Skeletal muscle satellite cell (primary cell): ENCODE data around the gene CNPY2.
"Not testable (repeated sequence)": the region's sequence is repeated elsewhere in the genome, so short reads cannot be mapped to it uniquely, and the experiment has no call there.

Source experiments
- H3K27me3 ChIP-seq: 2 replicates; pipeline ENCODE4 v1.7.0; 2013; ENCODE audit warnings: low read length; ENCODE audit not compliant: control insufficient read depth, insufficient read depth
- H3K36me3 ChIP-seq: 2 replicates; pipeline ENCODE4 v1.7.0; 2013; ENCODE audit warnings: mild to moderate bottlenecking, control low read depth, low read length; ENCODE audit not compliant: insufficient read depth
- H3K4me1 ChIP-seq: 2 replicates; pipeline ENCODE4 v1.7.0; 2013; ENCODE audit warnings: low read length; ENCODE audit not compliant: control insufficient read depth, insufficient read depth
- H3K4me2 ChIP-seq: 2 replicates; pipeline ENCODE4 v1.7.0; 2013; ENCODE audit warnings: mild to moderate bottlenecking, low read length
- H3K4me3 ChIP-seq: 2 replicates; pipeline ENCODE4 v1.7.0; 2013; ENCODE audit warnings: low read length
- H3K9ac ChIP-seq: 2 replicates; pipeline ENCODE4 v1.7.0; 2013; ENCODE audit warnings: mild to moderate bottlenecking, low read depth, low read length, moderate library complexity
- H3K9me3 ChIP-seq: replicated peaks from 2 replicates; pipeline ENCODE4 v1.7.0; 2013; ENCODE audit warnings: mild to moderate bottlenecking, control low read depth, low read length

The CNPY2 gene

DNA sequence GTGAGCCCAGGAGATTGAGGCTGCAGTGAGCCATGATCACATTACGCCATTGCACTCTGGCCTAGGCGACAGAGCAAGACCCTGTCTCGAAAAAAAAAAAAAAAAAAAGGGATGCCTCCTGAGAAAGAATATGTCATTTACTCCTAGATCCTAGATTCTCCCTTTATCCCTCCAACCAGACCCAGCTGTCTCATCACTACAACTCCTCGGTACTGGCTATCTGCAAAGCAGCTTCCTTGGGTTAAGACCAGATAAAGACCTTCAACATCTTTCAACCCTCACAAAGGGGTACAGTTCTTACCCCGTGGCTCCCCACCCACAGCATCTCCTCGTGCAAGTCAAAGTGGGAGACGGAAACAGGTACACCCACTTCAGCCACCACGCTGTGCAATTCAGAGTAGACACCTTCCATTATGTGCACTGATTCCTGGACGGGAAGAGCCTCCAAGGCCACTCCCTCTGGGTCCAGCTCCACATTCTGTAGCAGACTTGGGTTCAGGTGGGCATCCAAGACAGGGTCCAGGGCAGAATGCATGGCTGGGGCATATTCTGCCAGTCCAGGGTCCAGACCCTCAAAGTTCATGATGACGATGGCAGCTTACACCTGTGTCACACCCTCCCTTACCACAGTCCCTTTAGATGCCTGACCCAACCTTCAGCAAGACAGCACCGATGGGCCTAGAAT, 16.9 kb upstream of the CNPY2 start:
- H3K27me3 ChIP-seq: no peaks in the 10 kb centered on the region
- peaks cover 14% of the 10 kb centered on the region for H3K4me1 ChIP-seq
- H3K4me2 ChIP-seq: peak overlapping the region; percentile 90
- peak overlapping the region; percentile 90 for H3K9ac ChIP-seq
- H3K36me3 ChIP-seq: peaks cover 5% of the 10 kb centered on the region
- H3K4me3 ChIP-seq: peak overlapping the region; percentile 73
- H3K9me3 ChIP-seq: no peaks in the 10 kb centered on the region

GRCh38 chr12:56330936-56331490, 15.2 kb upstream of the CNPY2 start:
- Histone ChIP-seq H3K9ac (no peak overlapping the region), H3K4me3 (no peak overlapping the region), H3K27me3 (no peaks in the 10 kb centered on the region), H3K36me3 (peaks cover 12% of the 10 kb centered on the region), H3K4me1 (peaks cover 14% of the 10 kb centered on the region), H3K4me2 (no peak overlapping the region), H3K9me3 (no peaks in the 10 kb centered on the region)

DNA sequence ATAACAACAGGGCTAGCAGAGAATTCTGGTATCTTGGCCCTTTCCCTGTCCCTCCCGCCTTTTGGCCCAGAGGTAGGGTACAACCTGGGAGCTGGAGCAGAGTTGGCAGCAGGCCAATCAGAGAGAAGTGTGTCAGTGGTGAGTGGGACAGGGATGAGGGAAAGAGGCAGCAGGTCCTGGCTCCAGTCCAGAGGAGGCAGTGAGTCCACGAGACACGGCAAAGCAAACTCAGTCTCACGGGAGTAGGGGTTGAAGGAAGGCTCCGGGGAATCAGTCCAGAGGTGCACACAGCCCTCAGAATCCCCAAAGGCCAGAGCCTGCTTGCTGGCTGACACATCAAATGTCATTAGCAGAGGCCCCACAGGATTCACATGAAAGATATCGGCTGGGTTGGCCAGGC, 10.7 kb upstream of the CNPY2 start:
- peaks cover 24% of the 10 kb centered on the region for H3K36me3 ChIP-seq

GRCh38 chr12:56326126-56326525, 10.3 kb upstream of the CNPY2 start:
- Histone ChIP-seq H3K4me1 (no peaks in the 10 kb centered on the region), H3K4me3 (no peak overlapping the region), H3K4me2 (no peak overlapping the region), H3K27me3 (no peaks in the 10 kb centered on the region), H3K36me3 (peaks cover 24% of the 10 kb centered on the region), H3K9me3 (no peaks in the 10 kb centered on the region), H3K9ac (no peak overlapping the region)

More for the DNA sequence above, 10.7 kb upstream of the CNPY2 start:
- Histone ChIP-seq H3K4me3 (no peak overlapping the region), H3K9ac (no peak overlapping the region), H3K4me2 (no peak overlapping the region), H3K27me3 (no peaks in the 10 kb centered on the region), H3K4me1 (no peaks in the 10 kb centered on the region), H3K9me3 (no peaks in the 10 kb centered on the region)

GRCh38 chr12:56324206-56324605, 8.4 kb upstream of the CNPY2 start:
- Histone ChIP-seq H3K27me3 (no peaks in the 10 kb centered on the region), H3K4me3 (no peak overlapping the region), H3K4me1 (no peaks in the 10 kb centered on the region), H3K9ac (no peak overlapping the region), H3K9me3 (no peaks in the 10 kb centered on the region), H3K4me2 (no peak overlapping the region), H3K36me3 (peaks cover 24% of the 10 kb centered on the region)

DNA sequence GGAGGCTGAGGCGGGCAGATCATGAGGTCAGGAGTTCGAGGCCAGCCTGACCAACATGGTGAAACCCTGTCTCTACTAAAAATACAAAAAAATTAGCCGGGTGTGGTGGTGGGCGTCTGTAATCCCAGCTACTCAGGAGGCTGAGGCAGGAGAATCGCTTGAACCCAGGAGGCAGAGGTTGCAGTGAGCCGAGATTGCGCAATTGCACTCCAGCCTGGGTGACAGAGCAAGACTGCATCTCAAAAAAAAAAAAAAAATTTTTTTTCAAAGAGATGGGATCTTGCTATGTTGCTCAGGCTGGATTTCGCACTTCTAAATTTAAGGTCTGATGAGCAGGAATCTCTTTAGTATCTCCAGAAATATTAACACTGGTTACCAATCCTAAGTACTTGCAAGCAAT, 5.8 kb upstream of the CNPY2 start:
- H3K4me2 ChIP-seq: not testable (repeated sequence)

GRCh38 chr12:56321027-56321426, 5.2 kb upstream of the CNPY2 start:
- peaks cover 12% of the 10 kb centered on the region for H3K36me3 ChIP-seq

More for the DNA sequence above, 5.8 kb upstream of the CNPY2 start:
- not testable (repeated sequence) for H3K27me3 ChIP-seq, H3K4me1 ChIP-seq, H3K9me3 ChIP-seq, H3K4me3 ChIP-seq, H3K9ac ChIP-seq
- peaks cover 18% of the 10 kb centered on the region for H3K36me3 ChIP-seq

DNA sequence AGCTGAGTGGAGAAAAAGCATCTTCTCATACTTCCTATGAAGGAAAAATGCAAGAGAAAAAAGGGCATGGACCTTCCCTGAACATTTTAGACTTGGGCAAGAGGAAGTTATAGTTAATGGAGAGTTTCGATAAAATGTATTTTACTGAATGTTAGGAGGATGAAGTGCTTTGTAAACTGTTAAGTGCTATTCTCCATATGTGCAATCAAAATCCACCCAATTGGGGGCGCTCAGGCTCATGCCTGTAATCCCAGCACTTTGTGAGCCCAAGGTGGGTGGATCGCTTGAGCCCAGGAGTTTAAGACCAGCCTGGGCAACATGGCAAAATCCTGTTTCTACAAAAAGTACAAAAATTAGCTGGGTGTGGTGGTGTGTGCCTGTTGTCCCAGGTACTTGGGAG, 1.9 kb upstream of the CNPY2 start:
- Histone ChIP-seq H3K36me3 (peaks cover 10% of the 10 kb centered on the region), H3K9me3 (no peaks in the 10 kb centered on the region), H3K4me3 (no peak overlapping the region), H3K27me3 (no peaks in the 10 kb centered on the region), H3K4me1 (peaks cover 14% of the 10 kb centered on the region), H3K9ac (no peak overlapping the region), H3K4me2 (no peak overlapping the region)

More at GRCh38 chr12:56321027-56321426, 5.2 kb upstream of the CNPY2 start:
- no peaks in the 10 kb centered on the region for H3K9me3 ChIP-seq
- H3K4me2 ChIP-seq: no peak overlapping the region
- no peaks in the 10 kb centered on the region for H3K27me3 ChIP-seq
- H3K9ac ChIP-seq: no peak overlapping the region
- H3K4me1 ChIP-seq: peaks cover 9% of the 10 kb centered on the region
- no peak overlapping the region for H3K4me3 ChIP-seq

- Histone ChIP-seq H3K4me1 (peaks cover 14% of the 10 kb centered on the region), H3K9ac (peak overlapping the region; percentile 96), H3K27me3 (no peaks in the 10 kb centered on the region), H3K4me2 (peak overlapping the region; percentile 83), H3K36me3 (peaks cover 20% of the 10 kb centered on the region), H3K4me3 (peak overlapping the region; percentile 95), H3K9me3 (no peaks in the 10 kb centered on the region)
These were observed 553 bp downstream of the CNPY2 start for GRCh38 chr12:56315249-56315621.

- no peak overlapping the region for H3K9ac ChIP-seq
- peaks cover 46% of the 10 kb centered on the region for H3K36me3 ChIP-seq
- peaks cover 5% of the 10 kb centered on the region for H3K4me1 ChIP-seq
- H3K9me3 ChIP-seq: no peaks in the 10 kb centered on the region
- no peaks in the 10 kb centered on the region for H3K27me3 ChIP-seq
- H3K4me2 ChIP-seq: no peak overlapping the region
- no peak overlapping the region for H3K4me3 ChIP-seq
These were observed 4.8 kb downstream of the CNPY2 start for GRCh38 chr12:56311003-56311402.

GRCh38 chr12:56308714-56309113, 7.1 kb downstream of the CNPY2 start:
- no peaks in the 10 kb centered on the region for H3K4me1 ChIP-seq
- H3K27me3 ChIP-seq: no peaks in the 10 kb centered on the region
- H3K4me2 ChIP-seq: no peak overlapping the region
- peaks cover 38% of the 10 kb centered on the region for H3K36me3 ChIP-seq
- H3K4me3 ChIP-seq: no peak overlapping the region
- no peak overlapping the region for H3K9ac ChIP-seq
- H3K9me3 ChIP-seq: no peaks in the 10 kb centered on the region
